Endothelial cell (in vitro differentiated cells): Measurements from ENCODE around the gene MAPK13. TPM values are rescaled to one million over a fixed set of nuclear protein-coding genes. Genes with fewer than 3 reads are reported as not detected.
"Not testable (repeated sequence)": the region's sequence is repeated elsewhere in the genome, so short reads cannot be mapped to it uniquely, and the experiment has no call there.

Experiments
- DNase-seq: peaks from one replicate; pipeline ENCODE4 v3.0.0; 2021; ENCODE audit warnings: low spot score
- H3K27ac Mint-ChIP-seq: one replicate; pipeline ENCODE4 v1.8.0; 2021; ENCODE audit warnings: mixed read lengths, inconsistent platforms; ENCODE audit not compliant: unreplicated experiment
- H3K27me3 Mint-ChIP-seq: one replicate; pipeline ENCODE4 v1.8.0; 2021; ENCODE audit warnings: mild to moderate bottlenecking, moderate library complexity, mixed read lengths, inconsistent platforms; ENCODE audit not compliant: unreplicated experiment
- H3K36me3 Mint-ChIP-seq: one replicate; pipeline ENCODE4 v1.8.0; 2021; ENCODE audit warnings: mild to moderate bottlenecking, low read depth, mixed read lengths, inconsistent platforms; ENCODE audit not compliant: unreplicated experiment
- H3K4me1 Mint-ChIP-seq: one replicate; pipeline ENCODE4 v1.8.0; 2021; ENCODE audit warnings: mild to moderate bottlenecking, mixed read lengths, inconsistent platforms; ENCODE audit not compliant: unreplicated experiment
- H3K4me3 Mint-ChIP-seq: one replicate; pipeline ENCODE4 v1.8.0; 2021; ENCODE audit warnings: mild to moderate bottlenecking, mixed read lengths, inconsistent platforms; ENCODE audit not compliant: unreplicated experiment
- H3K9me3 Mint-ChIP-seq: one replicate; pipeline ENCODE4 v1.8.0; 2021; ENCODE audit warnings: mixed read lengths, inconsistent platforms; ENCODE audit not compliant: unreplicated experiment
- CTCF ChIP-seq: fragments of 200-600 bp; sonication (generic); IDR thresholded peaks from one replicate; pipeline ENCODE4 v1.5.0; 2021; ENCODE audit warnings: antibody characterized with exemption; ENCODE audit not compliant: unreplicated experiment
- long read RNA-seq: library from polyadenylated mRNA; unstranded; transcript quantifications from one replicate; pipeline ENCODE4 v2.0.0, GENCODE V29; 2020; ENCODE audit not compliant: unreplicated experiment
- total RNA-seq: library from RNA; stranded (reverse); fragmentation: NEBNext Ultra II Directional; extraction: Animal tissue kit (Norgen Biotek cat#: 25700); gene quantifications from one replicate; pipeline ENCODE4 v1.2.1, GENCODE V29; 2021; ENCODE audit not compliant: unreplicated experiment

Gene MAPK13
- total RNA-seq: 6.6 TPM
- long read RNA-seq, partial matches to known transcripts: 0 of 2 reads
- long read RNA-seq, other reads (novel, unspliced or antisense): 1 of 2 reads

DNA sequence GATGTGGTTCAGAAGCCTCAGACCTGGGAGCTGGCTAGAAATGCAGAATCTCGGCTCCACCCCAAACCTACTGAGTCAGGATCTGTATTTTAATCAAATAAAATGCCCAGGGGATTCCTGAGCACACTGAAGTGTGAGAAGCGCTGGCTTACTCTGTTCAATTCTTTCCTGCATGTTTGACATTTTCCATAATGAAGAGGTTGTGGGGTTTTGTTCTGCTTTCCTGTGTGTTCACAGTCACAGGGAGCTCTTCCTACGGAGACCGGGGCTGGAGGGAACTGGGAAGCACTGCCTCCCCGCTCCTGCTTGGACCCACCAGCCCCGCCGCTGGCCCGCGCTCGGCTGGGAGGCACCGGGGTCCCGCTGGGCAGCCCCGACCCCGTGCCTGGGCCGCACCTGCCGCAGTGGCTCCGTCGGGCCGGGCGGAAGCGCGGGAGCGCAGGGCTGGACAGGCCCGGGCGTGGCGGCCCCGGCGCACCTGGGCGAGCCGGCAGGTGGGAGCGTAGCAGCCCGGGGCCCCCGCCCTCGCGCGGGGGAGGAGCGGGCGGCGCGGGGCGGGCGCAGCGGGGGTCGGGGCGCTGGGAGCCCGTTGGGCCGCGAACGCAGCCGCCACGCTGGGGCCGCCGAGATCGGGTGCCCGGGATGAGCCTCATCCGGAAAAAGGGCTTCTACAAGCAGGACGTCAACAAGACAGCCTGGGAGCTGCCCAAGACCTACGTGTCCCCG lies at the start of gene MAPK13:
TSS of gene MAPK13 (plus strand) at position 573 of the 726 bp plus-strand sequence. CDS start at position 643, 70 bp downstream.
- peaks cover 4% of the 10 kb centered on the region for H3K27me3 Mint-ChIP-seq
- peak within 1 kb of the TSS; percentile 7 for H3K27ac Mint-ChIP-seq
- peak within 1 kb of the TSS; percentile 39 for H3K4me3 Mint-ChIP-seq
- peaks cover 11% of the 10 kb centered on the region for H3K4me1 Mint-ChIP-seq
- peak; percentile 28 for DNase-seq
- peaks cover 7% of the 10 kb centered on the region for H3K36me3 Mint-ChIP-seq
- TF ChIP-seq CTCF: no peak
- H3K9me3 Mint-ChIP-seq: no peaks in the 10 kb centered on the region

GRCh38 chr6:36082318-36082717 lies 48.0 kb upstream of the MAPK13 start:
- Mint-ChIP-seq H3K27ac (no peak overlapping the region), H3K36me3 (peaks cover 63% of the 10 kb centered on the region), H3K27me3 (no peaks in the 10 kb centered on the region), H3K4me3 (peak overlapping the region; percentile 40), H3K4me1 (no peaks in the 10 kb centered on the region), H3K9me3 (no peaks in the 10 kb centered on the region)
- TF ChIP-seq CTCF: no peak
- no peak for DNase-seq

DNA sequence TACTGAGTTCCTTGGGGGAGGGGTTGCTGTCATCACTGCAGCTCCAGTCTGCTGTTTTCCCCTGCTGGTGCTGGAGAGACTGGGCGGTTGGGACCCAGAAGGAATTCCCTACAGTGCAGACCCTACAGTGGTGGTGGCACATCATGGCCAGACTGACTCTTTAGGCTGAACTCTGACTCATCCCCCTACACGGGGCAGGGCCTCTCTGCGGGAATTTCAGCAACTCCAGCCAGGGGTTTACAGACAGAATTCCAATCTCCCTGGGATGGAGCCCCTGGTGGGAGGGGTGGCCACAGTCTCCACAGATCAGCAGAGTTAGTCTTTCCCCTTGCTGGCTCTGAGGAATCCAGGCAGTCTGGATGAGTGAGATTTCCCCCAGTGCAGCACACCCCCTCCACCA lies 46.9 kb upstream of the MAPK13 start:
- Mint-ChIP-seq H3K4me1 (no peaks in the 10 kb centered on the region), H3K27me3 (peaks cover 3% of the 10 kb centered on the region), H3K27ac (no peak overlapping the region), H3K9me3 (no peaks in the 10 kb centered on the region), H3K36me3 (peaks cover 71% of the 10 kb centered on the region), H3K4me3 (no peak overlapping the region)
- TF ChIP-seq CTCF: no peak
- DNase-seq: no peak

DNA sequence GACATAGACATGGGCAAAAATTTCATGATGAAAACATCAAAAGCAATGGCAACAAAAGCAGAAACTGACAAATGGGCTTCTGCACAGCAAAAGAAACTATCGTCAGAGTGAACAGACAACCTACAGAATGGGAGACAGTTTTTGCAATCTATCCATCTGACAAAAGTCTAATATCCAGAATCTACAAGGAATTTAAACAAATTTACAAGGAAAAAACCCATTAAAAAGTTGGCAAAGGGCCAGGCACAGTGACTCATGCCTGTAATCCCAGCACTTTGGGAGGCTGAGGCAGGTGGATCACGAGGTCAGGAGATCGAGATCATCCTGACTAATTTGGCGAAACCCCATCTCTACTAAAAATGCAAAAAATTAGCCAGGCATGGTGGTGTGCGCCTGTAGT lies 42.1 kb upstream of the MAPK13 start:
- not testable (repeated sequence) for H3K9me3 Mint-ChIP-seq, DNase-seq, H3K4me3 Mint-ChIP-seq, H3K27me3 Mint-ChIP-seq, H3K4me1 Mint-ChIP-seq, H3K27ac Mint-ChIP-seq
- H3K36me3 Mint-ChIP-seq: peaks cover 47% of the 10 kb centered on the region

GRCh38 chr6:36089048-36089447 lies 41.3 kb upstream of the MAPK13 start:
- peaks cover 40% of the 10 kb centered on the region for H3K36me3 Mint-ChIP-seq
- H3K27ac Mint-ChIP-seq: no peak overlapping the region
- TF ChIP-seq CTCF: no peak
- no peak for DNase-seq
- no peak overlapping the region for H3K4me3 Mint-ChIP-seq
- no peaks in the 10 kb centered on the region for H3K9me3 Mint-ChIP-seq
- no peaks in the 10 kb centered on the region for H3K4me1 Mint-ChIP-seq
- peaks cover 3% of the 10 kb centered on the region for H3K27me3 Mint-ChIP-seq
